C4-2B (cell line): ENCODE results near the gene HRCT1.

Source experiments
- CTCF ChIP-seq: fragments of 450-650 bp; conservative IDR thresholded peaks from 2 replicates; pipeline ENCODE4 v1.5.1; 2017; ENCODE audit warnings: mild to moderate bottlenecking
- ZFX ChIP-seq: fragments of 450-650 bp; IDR thresholded peaks from 2 replicates; pipeline ENCODE4 v1.6.1; 2017

DNA sequence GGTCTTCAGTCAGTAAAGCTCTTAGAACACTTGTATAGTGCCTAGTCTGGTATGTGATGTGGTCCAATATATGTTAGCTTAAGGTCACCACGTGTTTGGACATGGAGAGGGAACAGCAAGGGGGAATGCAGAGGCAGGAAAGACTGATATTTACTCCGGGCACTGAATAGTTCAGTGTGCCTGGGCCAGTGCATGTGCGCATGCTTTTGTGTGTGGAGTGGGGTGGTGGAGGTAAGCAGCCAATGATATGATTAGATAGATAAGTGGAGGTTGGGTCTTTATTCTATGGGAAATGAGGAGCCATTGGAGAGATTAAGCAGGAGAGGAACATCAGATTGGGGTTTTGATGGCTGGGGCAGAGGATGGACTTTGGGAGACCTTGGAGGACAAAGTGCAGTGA, 49.8 kb upstream of the HRCT1 start:
- TF ChIP-seq CTCF = no peak
- TF ChIP-seq ZFX = no peak
